Psoas muscle (tissue), 8 donors: ENCODE measurements around the gene CDC42SE2. TPM values are rescaled to one million over a fixed set of nuclear protein-coding genes. Genes with fewer than 3 reads are reported as not detected.

Source experiments
- ATAC-seq, 4 donors: fragments of 200-7000 bp; cut with Tn5 transposase; one replicate each; pipeline ENCODE4 v1.9.1; 2020; ENCODE audit warnings: moderate library complexity in 3 of 4, mild to moderate bottlenecking in 2 of 4
- DNase-seq, 2 donors: peaks; one replicate each; pipeline ENCODE4 v3.0.0-alpha.2; 2020
- H3K27ac ChIP-seq: fragments of 200-600 bp; one replicate; pipeline ENCODE4 v1.8.0; 2022
- H3K27me3 ChIP-seq, 3 donors: fragments of 200-600 bp in 1 of 3; one replicate each; pipeline versions ENCODE4 v1.6.1 to v1.8.0; 2013 to 2022; ENCODE audit warnings: low read length in 2 of 3, mild to moderate bottlenecking in 2 of 3, moderate library complexity in 1 of 3; ENCODE audit not compliant: insufficient read depth in 3 of 3
- H3K36me3 ChIP-seq, 2 donors: fragments of 200-600 bp in 1 of 2; one replicate each; pipeline versions ENCODE4 v1.6.1 to v1.8.0; 2013 to 2022; ENCODE audit warnings: low read depth in 1 of 2, mild to moderate bottlenecking in 1 of 2, moderate library complexity in 1 of 2; ENCODE audit not compliant: insufficient read depth in 1 of 2
- H3K4me1 ChIP-seq: fragments of 200-600 bp; one replicate; pipeline ENCODE4 v1.8.0; 2022
- H3K4me3 ChIP-seq: fragments of 200-600 bp; one replicate; pipeline ENCODE4 v1.8.0; 2022; ENCODE audit warnings: mild to moderate bottlenecking
- H3K9me3 ChIP-seq: fragments of 200-600 bp; one replicate; pipeline ENCODE4 v1.8.0; 2022
- WGBS, 3 donors: extraction: QIAGEN DNeasy Blood & Tissue Kit; methylation state at CpG; one replicate each; pipeline versions ENCODE4 v1.1.6 to v1.1.7; 2013; 5-methylcytosine and 5-hydroxymethylcytosine counted together
- intact Hi-C, 2 donors: fragments of 100-400 bp; cut with DNase I; formaldehyde crosslinking; loops; one replicate each; pipeline versions ENCODE4 v1.11.0 to v1.14.2; 2022
- polyA plus RNA-seq, 3 donors: library from polyadenylated mRNA; stranded (reverse); fragments of 200-250 nt; gene quantifications; one replicate each; pipeline ENCODE4 v1.2.3, GENCODE V29; 2013
- total RNA-seq, 4 donors: library from RNA; stranded (reverse); fragmentation: NEBNext Ultra II Directional in 2 of 4; extraction: Animal tissue kit (Norgen Biotek cat#: 25700) in 2 of 4; gene quantifications; one replicate each; pipeline versions ENCODE4 v1.2.1 to v1.2.4, GENCODE V29; 2021 to 2023
- TF ChIP-seq, protein P1 (sequence below): fragments of 200-600 bp; IDR thresholded peaks from one replicate; pipeline ENCODE4 v1.8.0; 2022; ENCODE audit warnings: antibody characterized with exemption
- donor health status: healthy with polysubstance abuse.
- donor health status: DM: no; HTN: no; CAD: no; lungs with moderate emphysema.
- donor health status: Bipolar disorder and iron deficiency.
- donor health status: healthy.
- donor health status: DM: yes; HTN: yes; CAD: no.
- donor health status: DM: no; HTN: no; CAD: no.
- donor health status: DM: no; HTN: no; CAD: no.
- donor health status: DM: yes; HTN: yes; CAD: no.

Gene CDC42SE2
- total and polyA plus RNA-seq, 7 donors, result 8.5 to 39.2 (median 10.5) TPM

- H3K27ac ChIP-seq, result no peak overlapping the region
- H3K9me3 ChIP-seq, result no peaks in the 10 kb centered on the region
- H3K4me3 ChIP-seq, result no peak overlapping the region
- H3K36me3 ChIP-seq, result no peaks in the 10 kb centered on the region
- TF ChIP-seq, protein P1, sequence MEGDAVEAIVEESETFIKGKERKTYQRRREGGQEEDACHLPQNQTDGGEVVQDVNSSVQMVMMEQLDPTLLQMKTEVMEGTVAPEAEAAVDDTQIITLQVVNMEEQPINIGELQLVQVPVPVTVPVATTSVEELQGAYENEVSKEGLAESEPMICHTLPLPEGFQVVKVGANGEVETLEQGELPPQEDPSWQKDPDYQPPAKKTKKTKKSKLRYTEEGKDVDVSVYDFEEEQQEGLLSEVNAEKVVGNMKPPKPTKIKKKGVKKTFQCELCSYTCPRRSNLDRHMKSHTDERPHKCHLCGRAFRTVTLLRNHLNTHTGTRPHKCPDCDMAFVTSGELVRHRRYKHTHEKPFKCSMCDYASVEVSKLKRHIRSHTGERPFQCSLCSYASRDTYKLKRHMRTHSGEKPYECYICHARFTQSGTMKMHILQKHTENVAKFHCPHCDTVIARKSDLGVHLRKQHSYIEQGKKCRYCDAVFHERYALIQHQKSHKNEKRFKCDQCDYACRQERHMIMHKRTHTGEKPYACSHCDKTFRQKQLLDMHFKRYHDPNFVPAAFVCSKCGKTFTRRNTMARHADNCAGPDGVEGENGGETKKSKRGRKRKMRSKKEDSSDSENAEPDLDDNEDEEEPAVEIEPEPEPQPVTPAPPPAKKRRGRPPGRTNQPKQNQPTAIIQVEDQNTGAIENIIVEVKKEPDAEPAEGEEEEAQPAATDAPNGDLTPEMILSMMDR, result no peak
- no peak for DNase-seq
- ATAC-seq, result no peak
- H3K4me1 ChIP-seq, result no peaks in the 10 kb centered on the region
- H3K27me3 ChIP-seq, result peaks cover 0 to 2% (median 0%) of the 10 kb centered on the region in 3 donors
- intact Hi-C loops, result no loop called here
- 91 to 96% (median 93%) methylated on average over 2 of the region's 2 CpGs for WGBS, 3 donors
These were observed 9.1 kb upstream of the CDC42SE2 start for GRCh38 chr5:131254741-131255140.

DNA sequence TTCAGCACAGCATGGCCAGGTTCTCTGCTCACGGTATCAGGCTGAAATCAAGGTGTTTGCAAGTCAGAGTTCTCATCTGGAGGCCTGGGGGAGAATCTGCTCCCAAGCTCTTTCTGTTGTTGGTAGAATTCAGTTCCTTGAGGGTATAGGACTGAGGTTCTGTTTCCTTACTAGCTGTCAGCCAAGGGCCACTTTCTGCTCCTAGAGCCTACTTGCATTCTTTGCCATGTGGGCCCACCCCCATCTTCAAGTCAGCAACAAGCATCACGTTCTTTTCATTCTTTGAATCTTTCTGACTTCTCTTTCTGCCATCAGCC, 7.4 kb upstream of the CDC42SE2 start:
- intact Hi-C loops, result no loop called here
- TF ChIP-seq, protein P1, result no peak
- ATAC-seq (no peak), DNase-seq (no peak)
- no peaks in the 10 kb centered on the region for H3K9me3 ChIP-seq
- WGBS, 3 donors, result 81 to 86% (median 83%) methylated on average over 2 of the region's 2 CpGs
- H3K36me3 ChIP-seq, result no peaks in the 10 kb centered on the region
- peaks cover 0 to 2% (median 0%) of the 10 kb centered on the region in 3 donors for H3K27me3 ChIP-seq
- peaks cover 8% of the 10 kb centered on the region for H3K4me1 ChIP-seq
- H3K27ac ChIP-seq, result no peak overlapping the region
- H3K4me3 ChIP-seq, result no peak overlapping the region

DNA sequence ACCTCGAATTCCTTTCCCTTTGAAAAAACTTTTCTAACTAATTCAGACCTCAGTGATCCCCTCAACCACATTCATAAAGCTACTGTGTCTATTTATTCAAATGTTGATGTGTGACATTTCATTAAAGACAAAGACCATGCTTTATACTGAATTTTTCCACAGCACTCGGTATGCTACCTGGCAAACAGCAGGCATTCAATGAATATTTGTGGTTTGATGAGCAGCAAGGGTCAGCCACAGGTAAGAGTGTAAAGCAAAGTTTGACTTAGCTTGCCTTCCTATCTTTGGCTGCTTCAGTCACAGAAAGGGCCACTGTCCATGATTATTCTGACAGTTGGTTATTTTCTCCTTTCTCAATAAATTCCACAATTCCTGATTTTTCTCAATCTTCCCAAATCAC, 5.1 kb upstream of the CDC42SE2 start:
- 59 to 68% (median 66%) methylated on average over 2 of the region's 2 CpGs for WGBS, 3 donors
- peaks cover 11% of the 10 kb centered on the region for H3K4me1 ChIP-seq
- H3K9me3 ChIP-seq, result no peaks in the 10 kb centered on the region
- no peak for DNase-seq
- H3K27ac ChIP-seq, result no peak overlapping the region
- H3K4me3 ChIP-seq, result no peak overlapping the region
- intact Hi-C loops, result no loop called here
- H3K36me3 ChIP-seq, result no peaks in the 10 kb centered on the region
- H3K27me3 ChIP-seq, result no peaks in the 10 kb centered on the region
- TF ChIP-seq, protein P1, result no peak
- no peak for ATAC-seq

DNA sequence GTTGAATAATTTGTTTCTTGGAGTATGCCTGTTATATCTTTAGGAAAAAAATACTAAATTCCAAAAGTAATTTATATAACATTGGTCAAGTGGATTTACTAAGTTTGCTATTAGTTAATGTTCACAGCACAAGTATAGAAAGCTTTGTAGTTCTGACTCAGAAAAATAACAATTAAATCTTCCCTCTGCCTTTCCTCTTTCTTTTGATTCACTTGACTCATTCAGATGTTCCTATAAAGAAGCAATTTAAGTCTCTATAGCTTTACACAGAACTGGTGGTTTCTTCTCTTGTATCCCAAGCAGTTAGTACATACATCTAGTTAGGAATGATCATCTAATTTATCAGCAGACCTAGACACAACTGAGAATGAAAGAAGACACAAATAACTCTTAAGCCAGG, 4.5 kb upstream of the CDC42SE2 start:
- intact Hi-C loops, result no loop called here
- DNase-seq, result no peak
- no peaks in the 10 kb centered on the region for H3K9me3 ChIP-seq
- no peak overlapping the region for H3K4me3 ChIP-seq
- no peaks in the 10 kb centered on the region for H3K36me3 ChIP-seq
- ATAC-seq, result no peak
- peaks cover 11% of the 10 kb centered on the region for H3K4me1 ChIP-seq
- TF ChIP-seq, protein P1, result no peak
- no peak overlapping the region for H3K27ac ChIP-seq
- H3K27me3 ChIP-seq, result no peaks in the 10 kb centered on the region

DNA sequence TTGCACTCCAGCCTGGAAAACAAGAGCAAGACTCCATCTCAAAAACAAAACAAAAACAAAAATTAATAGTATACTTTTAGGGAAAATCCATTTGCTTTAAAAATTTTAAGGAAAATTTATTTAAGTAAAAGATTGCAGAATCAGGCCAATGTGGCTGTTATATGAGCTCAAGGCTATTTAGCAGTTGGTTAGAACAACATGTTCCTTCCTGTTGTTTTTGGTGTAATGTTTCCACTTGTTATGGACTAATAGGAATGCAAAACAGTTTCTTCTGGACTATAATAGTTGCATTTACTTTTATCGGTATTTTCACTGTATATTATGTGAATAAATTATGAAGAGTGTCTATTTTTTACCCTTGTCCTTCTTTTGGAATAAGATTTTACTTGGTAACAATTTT, 3.0 kb upstream of the CDC42SE2 start:
- Histone ChIP-seq H3K27ac (no peak overlapping the region), H3K27me3 (no peaks in the 10 kb centered on the region), H3K9me3 (no peaks in the 10 kb centered on the region), H3K4me3 (no peak overlapping the region), H3K36me3 (no peaks in the 10 kb centered on the region), H3K4me1 (peaks cover 23% of the 10 kb centered on the region)
- ATAC-seq (no peak), DNase-seq (no peak)
- WGBS, 3 donors, result 12 to 66% (median 23%) methylated on average over 1 of the region's 1 CpG
- TF ChIP-seq, protein P1, result no peak
- intact Hi-C loops, result loop anchor here (5.0 to 10.0 kb wide), 2 partner anchors 89 to 154 kb away; partner anchors contain the start of gene LYRM7 (in 1 of the 2)
